H9 (cell line): ENCODE data around the gene SCLY. TPM values are rescaled to one million over a fixed set of nuclear protein-coding genes. Genes with fewer than 3 reads are reported as not detected.

Experiments
- DNase-seq: peaks from one replicate; pipeline ENCODE4 v3.0.0-alpha.2; 2017
- H2AFZ ChIP-seq: one replicate; pipeline ENCODE4 v1.6.1; 2013; ENCODE audit warnings: mild to moderate bottlenecking, low read length, control low read depth, moderate library complexity
- H2AK5ac ChIP-seq: 2 replicates; pipeline ENCODE4 v1.6.1; 2013; ENCODE audit warnings: low read length, control low read depth, mixed read lengths; ENCODE audit not compliant: insufficient read length
- H2BK120ac ChIP-seq: one replicate; pipeline ENCODE4 v1.6.1; 2013; ENCODE audit warnings: low read depth, mild to moderate bottlenecking, low read length, control low read depth, inconsistent platforms; ENCODE audit not compliant: poor library complexity, severe bottlenecking
- H2BK12ac ChIP-seq: 2 replicates; pipeline ENCODE4 v1.6.1; 2013; ENCODE audit warnings: low read length, control low read depth, mixed read lengths, low read depth; ENCODE audit not compliant: insufficient read length
- H2BK15ac ChIP-seq: 2 replicates; pipeline ENCODE4 v1.6.1; 2013; ENCODE audit warnings: low read depth, low read length, control low read depth
- H2BK20ac ChIP-seq: one replicate; pipeline ENCODE4 v1.6.1; 2013; ENCODE audit warnings: low read depth, mild to moderate bottlenecking, low read length, control low read depth, inconsistent platforms; ENCODE audit not compliant: poor library complexity, severe bottlenecking
- H2BK5ac ChIP-seq: 2 replicates; pipeline ENCODE4 v1.6.1; 2013; ENCODE audit warnings: low read length, control low read depth, mixed read lengths; ENCODE audit not compliant: insufficient read length
- H3K14ac ChIP-seq: 2 replicates; pipeline ENCODE4 v1.6.1; 2013; ENCODE audit warnings: low read length, control low read depth; ENCODE audit not compliant: insufficient read depth
- H3K18ac ChIP-seq: 2 replicates; pipeline ENCODE4 v1.6.1; 2013; ENCODE audit warnings: low read depth, mild to moderate bottlenecking, mixed read lengths, low read length, control low read depth; ENCODE audit not compliant: insufficient read length
- H3K23ac ChIP-seq: 2 replicates; pipeline ENCODE4 v1.6.1; 2013; ENCODE audit warnings: low read length, control low read depth, mixed read lengths, low read depth; ENCODE audit not compliant: insufficient read length
- H3K23me2 ChIP-seq: 2 replicates; pipeline ENCODE4 v1.6.1; 2013; ENCODE audit warnings: low read depth, mild to moderate bottlenecking, mixed read lengths, low read length, control low read depth; ENCODE audit not compliant: insufficient read length, poor library complexity, severe bottlenecking
- H3K27ac ChIP-seq: 2 replicates; pipeline ENCODE4 v1.5.1; 2013; ENCODE audit warnings: low read length, control low read depth, mixed read lengths, low read depth; ENCODE audit not compliant: insufficient read length
- H3K27me3 ChIP-seq: 2 replicates; pipeline ENCODE4 v1.6.1; 2013; ENCODE audit warnings: low read length, control low read depth, inconsistent platforms; ENCODE audit not compliant: insufficient read depth
- H3K4ac ChIP-seq: 2 replicates; pipeline ENCODE4 v1.6.1; 2013; ENCODE audit warnings: low read depth, mild to moderate bottlenecking, control low read depth, inconsistent platforms, low read length, moderate library complexity
- H3K4me1 ChIP-seq: 2 replicates; pipeline ENCODE4 v1.6.1; 2013; ENCODE audit warnings: low read length, control low read depth, inconsistent platforms; ENCODE audit not compliant: insufficient read depth
- H3K4me2 ChIP-seq: 2 replicates; pipeline ENCODE4 v1.6.1; 2013; ENCODE audit warnings: low read length, control low read depth, mixed read lengths; ENCODE audit not compliant: insufficient read length, insufficient read depth
- H3K56ac ChIP-seq: 2 replicates; pipeline ENCODE4 v1.6.1; 2013; ENCODE audit warnings: low read depth, mild to moderate bottlenecking, mixed read lengths, low read length, control low read depth; ENCODE audit not compliant: insufficient read length
- H3K79me1 ChIP-seq: 2 replicates; pipeline ENCODE4 v1.6.1; 2013; ENCODE audit warnings: low read depth, mild to moderate bottlenecking, moderate library complexity, low read length, control low read depth, inconsistent platforms; ENCODE audit not compliant: insufficient read depth, poor library complexity, severe bottlenecking
- H3K79me2 ChIP-seq: 2 replicates; pipeline ENCODE4 v1.6.1; 2013; ENCODE audit warnings: low read length, control low read depth, inconsistent platforms; ENCODE audit not compliant: insufficient read depth
- H3K9ac ChIP-seq: 2 replicates; pipeline ENCODE4 v1.6.1; 2013; ENCODE audit warnings: low read length, control low read depth, mixed read lengths; ENCODE audit not compliant: insufficient read length; ENCODE audit errors: extremely low read depth
- H3K9me3 ChIP-seq: one replicate; pipeline ENCODE4 v1.6.1; 2013; ENCODE audit warnings: low read depth, low read length, inconsistent platforms; ENCODE audit not compliant: control insufficient read depth
- H3T11ph ChIP-seq: one replicate; pipeline ENCODE4 v1.6.1; 2013; ENCODE audit warnings: mild to moderate bottlenecking, low read length, control low read depth, inconsistent platforms
- H4K20me1 ChIP-seq: one replicate; pipeline ENCODE4 v1.6.1; 2013; ENCODE audit not compliant: control insufficient read depth, insufficient read length, insufficient read depth
- H4K5ac ChIP-seq: 2 replicates; pipeline ENCODE4 v1.6.1; 2013; ENCODE audit warnings: low read depth, mild to moderate bottlenecking, mixed read lengths, low read length, control low read depth; ENCODE audit not compliant: insufficient read length
- H4K8ac ChIP-seq: replicated peaks from 2 replicates; pipeline ENCODE4 v1.6.1; 2013; ENCODE audit warnings: low read length, control low read depth, mixed read lengths, low read depth; ENCODE audit not compliant: insufficient read length
- H4K91ac ChIP-seq: 2 replicates; pipeline ENCODE4 v1.6.1; 2013; ENCODE audit warnings: low read depth, mild to moderate bottlenecking, moderate library complexity, mixed read lengths, low read length, control low read depth; ENCODE audit not compliant: insufficient read length
- H3K27ac Mint-ChIP-seq, 3 experiments: 2 replicates in 2 of 3; 3 replicates in 1 of 3; pipeline ENCODE4 v1.8.0; 2020 to 2021; ENCODE audit warnings: mixed read lengths in 3 of 3, mild to moderate bottlenecking in 1 of 3, moderate library complexity in 1 of 3
- H3K27me3 Mint-ChIP-seq: 2 replicates; pipeline ENCODE4 v1.8.0; 2021; ENCODE audit warnings: low read depth, mild to moderate bottlenecking, moderate library complexity, mixed read lengths
- H3K36me3 Mint-ChIP-seq, 3 experiments: 2 replicates in 2 of 3; 3 replicates in 1 of 3; pipeline ENCODE4 v1.8.0; 2020 to 2021; ENCODE audit warnings: low read depth in 3 of 3, mixed read lengths in 3 of 3; ENCODE audit not compliant: insufficient read depth in 1 of 3
- H3K4me1 Mint-ChIP-seq, 2 experiments: 2 replicates each; pipeline ENCODE4 v1.8.0; 2020; ENCODE audit warnings: mixed read lengths in 2 of 2
- H3K4me3 Mint-ChIP-seq, 2 experiments: 2 replicates in 1 of 2; 3 replicates in 1 of 2; pipeline ENCODE4 v1.8.0; 2020 to 2021; ENCODE audit warnings: mild to moderate bottlenecking in 2 of 2, mixed read lengths in 2 of 2, moderate library complexity in 1 of 2
- H3K9me3 Mint-ChIP-seq, 2 experiments: 2 replicates in 1 of 2; 3 replicates in 1 of 2; pipeline ENCODE4 v1.8.0; 2020; ENCODE audit warnings: mild to moderate bottlenecking in 2 of 2, mixed read lengths in 2 of 2, moderate library complexity in 1 of 2
- WGBS: extraction: QIAGEN DNeasy Blood & Tissue Kit; methylation state at CpG from one replicate; pipeline ENCODE4 v1.1.7; 2013; ENCODE audit warnings: missing lambda C conversion rate, low lambda C conversion rate, mixed read lengths; ENCODE audit not compliant: insufficient read length; ENCODE audit errors: extremely low coverage; 5-methylcytosine and 5-hydroxymethylcytosine counted together
- total RNA-seq: library from RNA; stranded (reverse); gene quantifications from 2 replicates; pipeline ENCODE4 v1.2.1, GENCODE V29; 2021
- TF ChIP-seq, protein P1 (sequence below): fragments of 200-600 bp; sonication (generic); conservative IDR thresholded peaks from 3 replicates; pipeline ENCODE4 v1.8.0; 2021; ENCODE audit warnings: antibody characterized with exemption, mild to moderate bottlenecking

The SCLY gene
- total RNA-seq, 1 experiment from 2014 or later: 55.3 TPM

DNA sequence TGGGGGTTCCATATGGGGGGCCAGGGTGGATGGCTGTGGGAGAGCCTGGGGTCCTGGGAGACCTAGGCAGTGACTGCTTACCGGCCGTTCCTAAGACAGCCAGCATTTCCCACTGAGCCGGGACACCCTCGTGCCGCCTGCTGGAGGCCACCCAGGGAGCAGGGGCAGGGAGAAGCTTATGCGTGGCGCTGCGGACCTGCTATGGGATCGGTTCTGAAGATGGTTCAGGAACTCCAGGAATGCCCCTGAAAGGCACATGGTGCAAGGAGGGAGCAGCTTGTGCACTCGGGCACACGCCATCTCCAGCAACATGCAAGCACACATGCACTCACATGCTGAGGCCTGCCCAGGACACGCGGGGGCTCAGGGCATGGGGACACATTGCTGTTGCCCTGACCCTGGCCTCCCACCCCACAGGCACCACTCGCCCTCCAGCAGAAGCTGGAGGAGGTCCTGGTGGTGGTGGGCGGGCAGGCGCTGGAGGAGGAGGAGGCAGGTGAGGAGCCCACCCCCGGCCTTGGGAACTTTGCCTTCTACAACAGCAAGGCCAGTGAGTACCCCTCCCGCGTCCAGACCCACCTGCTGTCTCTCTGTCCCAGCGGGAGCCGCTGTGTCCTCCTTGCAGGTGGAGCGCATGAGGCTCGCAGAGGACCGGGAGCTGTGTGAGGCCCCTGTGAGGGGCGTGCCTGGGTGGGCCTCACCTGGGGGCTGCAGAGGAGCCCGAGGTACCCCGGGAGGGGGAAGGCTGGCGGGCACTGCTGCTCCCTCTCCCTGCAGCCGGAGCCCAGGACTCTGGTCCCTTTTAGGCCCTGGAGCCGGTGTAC, 81.8 kb downstream of the SCLY start:
- no peak overlapping the region for H3T11ph ChIP-seq
- WGBS: no CpG with 5 or more reads among the region's 30 CpGs

More for the DNA sequence above, 81.8 kb downstream of the SCLY start:
- no peaks in the 10 kb centered on the region for H3K79me2 ChIP-seq
- H2AFZ ChIP-seq: no peak overlapping the region
- H4K8ac ChIP-seq: no peak overlapping the region
- no peak overlapping the region for H2BK120ac ChIP-seq
- H3K27me3 Mint-ChIP-seq: no peaks in the 10 kb centered on the region; the same call in 1 of the 2 replicates
- H3K36me3 Mint-ChIP-seq: no peaks in the 10 kb centered on the region
- H4K5ac ChIP-seq: no peak overlapping the region
- H4K91ac ChIP-seq: no peak overlapping the region
- H3K9ac ChIP-seq: no peak overlapping the region
- no peak overlapping the region for H3K23ac ChIP-seq
- H3K18ac ChIP-seq: no peak overlapping the region
- no peak overlapping the region for H2AK5ac ChIP-seq
- no peaks in the 10 kb centered on the region for H3K4me1 Mint-ChIP-seq
- no peak overlapping the region for H2BK15ac ChIP-seq
- H3K9me3 ChIP-seq: no peaks in the 10 kb centered on the region
- no peak for DNase-seq
- no peak overlapping the region for H3K14ac ChIP-seq
- no peaks in the 10 kb centered on the region for H3K27me3 ChIP-seq
- TF ChIP-seq, protein P1, sequence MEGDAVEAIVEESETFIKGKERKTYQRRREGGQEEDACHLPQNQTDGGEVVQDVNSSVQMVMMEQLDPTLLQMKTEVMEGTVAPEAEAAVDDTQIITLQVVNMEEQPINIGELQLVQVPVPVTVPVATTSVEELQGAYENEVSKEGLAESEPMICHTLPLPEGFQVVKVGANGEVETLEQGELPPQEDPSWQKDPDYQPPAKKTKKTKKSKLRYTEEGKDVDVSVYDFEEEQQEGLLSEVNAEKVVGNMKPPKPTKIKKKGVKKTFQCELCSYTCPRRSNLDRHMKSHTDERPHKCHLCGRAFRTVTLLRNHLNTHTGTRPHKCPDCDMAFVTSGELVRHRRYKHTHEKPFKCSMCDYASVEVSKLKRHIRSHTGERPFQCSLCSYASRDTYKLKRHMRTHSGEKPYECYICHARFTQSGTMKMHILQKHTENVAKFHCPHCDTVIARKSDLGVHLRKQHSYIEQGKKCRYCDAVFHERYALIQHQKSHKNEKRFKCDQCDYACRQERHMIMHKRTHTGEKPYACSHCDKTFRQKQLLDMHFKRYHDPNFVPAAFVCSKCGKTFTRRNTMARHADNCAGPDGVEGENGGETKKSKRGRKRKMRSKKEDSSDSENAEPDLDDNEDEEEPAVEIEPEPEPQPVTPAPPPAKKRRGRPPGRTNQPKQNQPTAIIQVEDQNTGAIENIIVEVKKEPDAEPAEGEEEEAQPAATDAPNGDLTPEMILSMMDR: no peak
- no peak overlapping the region for H3K4me3 Mint-ChIP-seq
- H2BK5ac ChIP-seq: no peak overlapping the region
- no peak overlapping the region for H3K27ac Mint-ChIP-seq
- no peaks in the 10 kb centered on the region for H3K79me1 ChIP-seq
- H2BK12ac ChIP-seq: no peak overlapping the region
- no peaks in the 10 kb centered on the region for H3K23me2 ChIP-seq
- no peaks in the 10 kb centered on the region for H3K9me3 Mint-ChIP-seq
- H3K4ac ChIP-seq: no peak overlapping the region
- H3K27ac ChIP-seq: no peak overlapping the region
- no peaks in the 10 kb centered on the region for H3K4me1 ChIP-seq
- H2BK20ac ChIP-seq: no peak overlapping the region
- H3K4me2 ChIP-seq: no peak overlapping the region
- peaks cover 2% of the 10 kb centered on the region for H4K20me1 ChIP-seq
- H3K56ac ChIP-seq: no peak overlapping the region
